ENCODE results near the gene SETD2. TPM values are rescaled to one million over a fixed set of nuclear protein-coding genes. Genes with fewer than 3 reads are reported as not detected.

SETD2 gene
- total and polyA plus RNA-seq, 2 experiments from 2014 or later = 16.7 to 45.2 TPM

DNA sequence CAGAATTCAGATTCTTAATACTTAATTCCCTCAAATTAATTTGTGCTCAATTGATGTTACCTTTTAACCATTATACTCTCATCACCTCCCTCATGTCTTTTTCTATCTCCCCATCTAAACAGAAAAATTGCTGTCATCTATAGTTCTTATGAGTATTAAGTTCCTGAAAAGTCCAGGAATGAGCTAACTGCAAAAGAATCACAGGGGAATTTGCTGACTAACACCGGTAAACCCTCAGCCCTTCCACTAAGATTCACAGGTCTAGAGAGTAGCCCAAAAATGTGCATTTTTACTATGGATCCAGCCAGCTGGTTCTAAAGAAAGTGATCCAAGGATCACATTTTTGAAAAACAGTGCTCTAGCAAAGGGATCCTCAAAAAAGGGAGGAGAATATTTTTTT lies 67.0 kb downstream of the SETD2 start:
- H3K4me1 ChIP-seq (ENCODE audit: insufficient read depth) = no peaks in the 10 kb centered on the region
- TF ChIP-seq EZH2 (IDR thresholded peaks at IDR 0.05; ENCODE audit: low read depth, unreplicated experiment) (no peak), POLR2AphosphoS5 (IDR thresholded peaks at IDR 0.05; ENCODE audit: low read depth) (no peak), STAT1 (IDR thresholded peaks at IDR 0.05; ENCODE audit: unreplicated experiment) (no peak), NANOG (IDR thresholded peaks at IDR 0.05; ENCODE audit: borderline replicate concordance) (no peak), ZNF331 (CRISPR knock-in tag; IDR thresholded peaks at IDR 0.05; ENCODE audit: low read depth) (no peak), EZH2phosphoT487 (IDR thresholded peaks at IDR 0.05; ENCODE audit: unreplicated experiment) (no peak), CREB1 (CRISPR knock-in tag; IDR thresholded peaks at IDR 0.05; ENCODE audit: low read depth) (no peak), ZNF114 (CRISPR knock-in tag; IDR thresholded peaks at IDR 0.05) (no peak), JUNB (IDR thresholded peaks at IDR 0.05; ENCODE audit: unreplicated experiment) (no peak)
- TF ChIP-seq, protein P1, sequence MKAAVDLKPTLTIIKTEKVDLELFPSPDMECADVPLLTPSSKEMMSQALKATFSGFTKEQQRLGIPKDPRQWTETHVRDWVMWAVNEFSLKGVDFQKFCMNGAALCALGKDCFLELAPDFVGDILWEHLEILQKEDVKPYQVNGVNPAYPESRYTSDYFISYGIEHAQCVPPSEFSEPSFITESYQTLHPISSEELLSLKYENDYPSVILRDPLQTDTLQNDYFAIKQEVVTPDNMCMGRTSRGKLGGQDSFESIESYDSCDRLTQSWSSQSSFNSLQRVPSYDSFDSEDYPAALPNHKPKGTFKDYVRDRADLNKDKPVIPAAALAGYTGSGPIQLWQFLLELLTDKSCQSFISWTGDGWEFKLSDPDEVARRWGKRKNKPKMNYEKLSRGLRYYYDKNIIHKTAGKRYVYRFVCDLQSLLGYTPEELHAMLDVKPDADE (IDR thresholded peaks at IDR 0.05) = no peak
- TF ChIP-seq, protein P2, sequence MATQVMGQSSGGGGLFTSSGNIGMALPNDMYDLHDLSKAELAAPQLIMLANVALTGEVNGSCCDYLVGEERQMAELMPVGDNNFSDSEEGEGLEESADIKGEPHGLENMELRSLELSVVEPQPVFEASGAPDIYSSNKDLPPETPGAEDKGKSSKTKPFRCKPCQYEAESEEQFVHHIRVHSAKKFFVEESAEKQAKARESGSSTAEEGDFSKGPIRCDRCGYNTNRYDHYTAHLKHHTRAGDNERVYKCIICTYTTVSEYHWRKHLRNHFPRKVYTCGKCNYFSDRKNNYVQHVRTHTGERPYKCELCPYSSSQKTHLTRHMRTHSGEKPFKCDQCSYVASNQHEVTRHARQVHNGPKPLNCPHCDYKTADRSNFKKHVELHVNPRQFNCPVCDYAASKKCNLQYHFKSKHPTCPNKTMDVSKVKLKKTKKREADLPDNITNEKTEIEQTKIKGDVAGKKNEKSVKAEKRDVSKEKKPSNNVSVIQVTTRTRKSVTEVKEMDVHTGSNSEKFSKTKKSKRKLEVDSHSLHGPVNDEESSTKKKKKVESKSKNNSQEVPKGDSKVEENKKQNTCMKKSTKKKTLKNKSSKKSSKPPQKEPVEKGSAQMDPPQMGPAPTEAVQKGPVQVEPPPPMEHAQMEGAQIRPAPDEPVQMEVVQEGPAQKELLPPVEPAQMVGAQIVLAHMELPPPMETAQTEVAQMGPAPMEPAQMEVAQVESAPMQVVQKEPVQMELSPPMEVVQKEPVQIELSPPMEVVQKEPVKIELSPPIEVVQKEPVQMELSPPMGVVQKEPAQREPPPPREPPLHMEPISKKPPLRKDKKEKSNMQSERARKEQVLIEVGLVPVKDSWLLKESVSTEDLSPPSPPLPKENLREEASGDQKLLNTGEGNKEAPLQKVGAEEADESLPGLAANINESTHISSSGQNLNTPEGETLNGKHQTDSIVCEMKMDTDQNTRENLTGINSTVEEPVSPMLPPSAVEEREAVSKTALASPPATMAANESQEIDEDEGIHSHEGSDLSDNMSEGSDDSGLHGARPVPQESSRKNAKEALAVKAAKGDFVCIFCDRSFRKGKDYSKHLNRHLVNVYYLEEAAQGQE (IDR thresholded peaks at IDR 0.05; ENCODE audit: unreplicated experiment) = no peak
- TF ChIP-seq, protein P3, sequence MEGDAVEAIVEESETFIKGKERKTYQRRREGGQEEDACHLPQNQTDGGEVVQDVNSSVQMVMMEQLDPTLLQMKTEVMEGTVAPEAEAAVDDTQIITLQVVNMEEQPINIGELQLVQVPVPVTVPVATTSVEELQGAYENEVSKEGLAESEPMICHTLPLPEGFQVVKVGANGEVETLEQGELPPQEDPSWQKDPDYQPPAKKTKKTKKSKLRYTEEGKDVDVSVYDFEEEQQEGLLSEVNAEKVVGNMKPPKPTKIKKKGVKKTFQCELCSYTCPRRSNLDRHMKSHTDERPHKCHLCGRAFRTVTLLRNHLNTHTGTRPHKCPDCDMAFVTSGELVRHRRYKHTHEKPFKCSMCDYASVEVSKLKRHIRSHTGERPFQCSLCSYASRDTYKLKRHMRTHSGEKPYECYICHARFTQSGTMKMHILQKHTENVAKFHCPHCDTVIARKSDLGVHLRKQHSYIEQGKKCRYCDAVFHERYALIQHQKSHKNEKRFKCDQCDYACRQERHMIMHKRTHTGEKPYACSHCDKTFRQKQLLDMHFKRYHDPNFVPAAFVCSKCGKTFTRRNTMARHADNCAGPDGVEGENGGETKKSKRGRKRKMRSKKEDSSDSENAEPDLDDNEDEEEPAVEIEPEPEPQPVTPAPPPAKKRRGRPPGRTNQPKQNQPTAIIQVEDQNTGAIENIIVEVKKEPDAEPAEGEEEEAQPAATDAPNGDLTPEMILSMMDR (conservative IDR thresholded peaks at IDR 0.05; ENCODE audit: low read depth in 2 of 2) = no peak
- TF ChIP-seq, protein P4, sequence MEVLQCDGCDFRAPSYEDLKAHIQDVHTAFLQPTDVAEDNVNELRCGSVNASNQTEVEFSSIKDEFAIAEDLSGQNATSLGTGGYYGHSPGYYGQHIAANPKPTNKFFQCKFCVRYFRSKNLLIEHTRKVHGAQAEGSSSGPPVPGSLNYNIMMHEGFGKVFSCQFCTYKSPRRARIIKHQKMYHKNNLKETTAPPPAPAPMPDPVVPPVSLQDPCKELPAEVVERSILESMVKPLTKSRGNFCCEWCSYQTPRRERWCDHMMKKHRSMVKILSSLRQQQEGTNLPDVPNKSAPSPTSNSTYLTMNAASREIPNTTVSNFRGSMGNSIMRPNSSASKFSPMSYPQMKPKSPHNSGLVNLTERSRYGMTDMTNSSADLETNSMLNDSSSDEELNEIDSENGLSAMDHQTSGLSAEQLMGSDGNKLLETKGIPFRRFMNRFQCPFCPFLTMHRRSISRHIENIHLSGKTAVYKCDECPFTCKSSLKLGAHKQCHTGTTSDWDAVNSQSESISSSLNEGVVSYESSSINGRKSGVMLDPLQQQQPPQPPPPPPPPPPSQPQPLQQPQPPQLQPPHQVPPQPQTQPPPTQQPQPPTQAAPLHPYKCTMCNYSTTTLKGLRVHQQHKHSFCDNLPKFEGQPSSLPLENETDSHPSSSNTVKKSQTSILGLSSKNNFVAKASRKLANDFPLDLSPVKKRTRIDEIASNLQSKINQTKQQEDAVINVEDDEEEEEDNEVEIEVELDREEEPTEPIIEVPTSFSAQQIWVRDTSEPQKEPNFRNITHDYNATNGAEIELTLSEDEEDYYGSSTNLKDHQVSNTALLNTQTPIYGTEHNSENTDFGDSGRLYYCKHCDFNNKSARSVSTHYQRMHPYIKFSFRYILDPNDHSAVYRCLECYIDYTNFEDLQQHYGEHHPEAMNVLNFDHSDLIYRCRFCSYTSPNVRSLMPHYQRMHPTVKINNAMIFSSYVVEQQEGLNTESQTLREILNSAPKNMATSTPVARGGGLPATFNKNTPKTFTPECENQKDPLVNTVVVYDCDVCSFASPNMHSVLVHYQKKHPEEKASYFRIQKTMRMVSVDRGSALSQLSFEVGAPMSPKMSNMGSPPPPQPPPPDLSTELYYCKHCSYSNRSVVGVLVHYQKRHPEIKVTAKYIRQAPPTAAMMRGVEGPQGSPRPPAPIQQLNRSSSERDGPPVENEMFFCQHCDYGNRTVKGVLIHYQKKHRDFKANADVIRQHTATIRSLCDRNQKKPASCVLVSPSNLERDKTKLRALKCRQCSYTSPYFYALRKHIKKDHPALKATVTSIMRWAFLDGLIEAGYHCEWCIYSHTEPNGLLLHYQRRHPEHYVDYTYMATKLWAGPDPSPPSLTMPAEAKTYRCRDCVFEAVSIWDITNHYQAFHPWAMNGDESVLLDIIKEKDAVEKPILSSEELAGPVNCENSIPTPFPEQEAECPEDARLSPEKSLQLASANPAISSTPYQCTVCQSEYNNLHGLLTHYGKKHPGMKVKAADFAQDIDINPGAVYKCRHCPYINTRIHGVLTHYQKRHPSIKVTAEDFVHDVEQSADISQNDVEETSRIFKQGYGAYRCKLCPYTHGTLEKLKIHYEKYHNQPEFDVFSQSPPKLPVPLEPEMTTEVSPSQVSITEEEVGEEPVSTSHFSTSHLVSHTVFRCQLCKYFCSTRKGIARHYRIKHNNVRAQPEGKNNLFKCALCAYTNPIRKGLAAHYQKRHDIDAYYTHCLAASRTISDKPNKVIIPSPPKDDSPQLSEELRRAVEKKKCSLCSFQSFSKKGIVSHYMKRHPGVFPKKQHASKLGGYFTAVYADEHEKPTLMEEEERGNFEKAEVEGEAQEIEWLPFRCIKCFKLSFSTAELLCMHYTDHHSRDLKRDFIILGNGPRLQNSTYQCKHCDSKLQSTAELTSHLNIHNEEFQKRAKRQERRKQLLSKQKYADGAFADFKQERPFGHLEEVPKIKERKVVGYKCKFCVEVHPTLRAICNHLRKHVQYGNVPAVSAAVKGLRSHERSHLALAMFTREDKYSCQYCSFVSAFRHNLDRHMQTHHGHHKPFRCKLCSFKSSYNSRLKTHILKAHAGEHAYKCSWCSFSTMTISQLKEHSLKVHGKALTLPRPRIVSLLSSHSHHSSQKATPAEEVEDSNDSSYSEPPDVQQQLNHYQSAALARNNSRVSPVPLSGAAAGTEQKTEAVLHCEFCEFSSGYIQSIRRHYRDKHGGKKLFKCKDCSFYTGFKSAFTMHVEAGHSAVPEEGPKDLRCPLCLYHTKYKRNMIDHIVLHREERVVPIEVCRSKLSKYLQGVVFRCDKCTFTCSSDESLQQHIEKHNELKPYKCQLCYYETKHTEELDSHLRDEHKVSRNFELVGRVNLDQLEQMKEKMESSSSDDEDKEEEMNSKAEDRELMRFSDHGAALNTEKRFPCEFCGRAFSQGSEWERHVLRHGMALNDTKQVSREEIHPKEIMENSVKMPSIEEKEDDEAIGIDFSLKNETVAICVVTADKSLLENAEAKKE (CRISPR knock-in tag; IDR thresholded peaks at IDR 0.05) = no peak
- H2AFZ ChIP-seq = no peak overlapping the region
- Mint-ChIP-seq H3K36me3 (ENCODE audit: low read depth) (peaks cover 34% of the 10 kb centered on the region; the same call in 2 of the 3 replicates), H3K27me3 (ENCODE audit: insufficient read depth, low read depth, poor library complexity) (no peaks in the 10 kb centered on the region), H3K4me1 (no peaks in the 10 kb centered on the region), H3K9me3 (no peaks in the 10 kb centered on the region), H3K27ac (0 out of 2 replicates have a peak overlapping the region, but pooled peaks have one; percentile 7), H3K4me3 (no peak overlapping the region)
- H3K27me3 ChIP-seq (ENCODE audit: insufficient read depth) = no peaks in the 10 kb centered on the region
- ATAC-seq (no peak), DNase-seq (ENCODE audit: low spot score) (no peak)
- no peaks in the 10 kb centered on the region for H3K9me2 ChIP-seq (ENCODE audit: insufficient read depth)
- no peaks in the 10 kb centered on the region for H4K20me1 ChIP-seq (replicated peaks; ENCODE audit: insufficient read depth)
- no peak overlapping the region for H3K4me3 ChIP-seq
- H3K36me3 ChIP-seq (ENCODE audit: insufficient read depth) = peaks cover 15% of the 10 kb centered on the region; the same call in 1 of the 2 replicates
- H3K27ac ChIP-seq (ENCODE audit: low read depth) = peak overlapping the region; percentile 48
- H3F3A ChIP-seq (replicated peaks; ENCODE audit: low read depth) = no peaks in the 10 kb centered on the region
- no peaks in the 10 kb centered on the region for H3K79me2 ChIP-seq (replicated peaks; ENCODE audit: insufficient read depth)
- H3K4me2 ChIP-seq = no peak overlapping the region

Measured in GM23338 (cell line).